ENCODE measurements around the gene IL5RA.
A peak's percentile ranks its signal among the peaks of the same experiment; 100 is the strongest.

The IL5RA gene, protein sequence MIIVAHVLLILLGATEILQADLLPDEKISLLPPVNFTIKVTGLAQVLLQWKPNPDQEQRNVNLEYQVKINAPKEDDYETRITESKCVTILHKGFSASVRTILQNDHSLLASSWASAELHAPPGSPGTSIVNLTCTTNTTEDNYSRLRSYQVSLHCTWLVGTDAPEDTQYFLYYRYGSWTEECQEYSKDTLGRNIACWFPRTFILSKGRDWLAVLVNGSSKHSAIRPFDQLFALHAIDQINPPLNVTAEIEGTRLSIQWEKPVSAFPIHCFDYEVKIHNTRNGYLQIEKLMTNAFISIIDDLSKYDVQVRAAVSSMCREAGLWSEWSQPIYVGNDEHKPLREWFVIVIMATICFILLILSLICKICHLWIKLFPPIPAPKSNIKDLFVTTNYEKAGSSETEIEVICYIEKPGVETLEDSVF

DNA sequence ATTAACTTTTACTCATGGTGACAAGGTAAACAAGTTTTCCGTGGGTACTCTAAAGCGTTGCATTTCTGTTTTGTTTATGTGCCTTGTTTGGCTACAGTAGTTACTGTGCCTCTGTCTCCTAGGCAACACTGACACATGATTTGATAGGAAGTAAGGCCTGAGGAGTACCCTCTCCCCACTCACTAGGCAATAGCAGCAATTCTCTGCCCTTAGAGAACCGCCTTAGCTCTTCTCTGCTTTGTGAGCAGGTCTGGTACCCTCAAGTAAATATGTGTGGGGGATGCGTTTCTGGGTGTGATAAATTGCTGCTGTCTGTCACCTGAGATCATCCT is at the start of gene IL5RA:
IL5RA (minus strand) TSS at position 76 of the 332 bp plus-strand sequence. CDS start 5,390 bp downstream, outside the sequence.
- no peak for DNase-seq

DNA sequence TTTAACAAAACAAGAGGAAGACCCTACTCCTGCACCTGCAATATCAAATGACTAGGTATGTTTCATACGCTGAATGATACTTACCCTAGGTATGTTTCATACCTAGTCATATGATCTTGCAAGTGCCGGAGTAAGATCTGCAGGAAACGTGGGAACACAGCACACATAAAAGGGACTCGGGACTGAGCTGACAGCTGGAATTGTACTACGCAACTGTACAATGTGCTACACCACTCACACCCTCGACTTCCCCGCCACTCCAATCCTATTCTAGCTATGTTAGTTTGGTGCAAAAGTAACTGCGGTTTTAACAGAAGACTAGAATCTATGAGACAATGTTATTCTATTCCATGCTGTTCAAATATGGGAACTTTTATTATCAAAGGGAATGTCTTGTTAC is 47.3 kb upstream of the IL5RA start:
- DNase-seq: no peak

DNA sequence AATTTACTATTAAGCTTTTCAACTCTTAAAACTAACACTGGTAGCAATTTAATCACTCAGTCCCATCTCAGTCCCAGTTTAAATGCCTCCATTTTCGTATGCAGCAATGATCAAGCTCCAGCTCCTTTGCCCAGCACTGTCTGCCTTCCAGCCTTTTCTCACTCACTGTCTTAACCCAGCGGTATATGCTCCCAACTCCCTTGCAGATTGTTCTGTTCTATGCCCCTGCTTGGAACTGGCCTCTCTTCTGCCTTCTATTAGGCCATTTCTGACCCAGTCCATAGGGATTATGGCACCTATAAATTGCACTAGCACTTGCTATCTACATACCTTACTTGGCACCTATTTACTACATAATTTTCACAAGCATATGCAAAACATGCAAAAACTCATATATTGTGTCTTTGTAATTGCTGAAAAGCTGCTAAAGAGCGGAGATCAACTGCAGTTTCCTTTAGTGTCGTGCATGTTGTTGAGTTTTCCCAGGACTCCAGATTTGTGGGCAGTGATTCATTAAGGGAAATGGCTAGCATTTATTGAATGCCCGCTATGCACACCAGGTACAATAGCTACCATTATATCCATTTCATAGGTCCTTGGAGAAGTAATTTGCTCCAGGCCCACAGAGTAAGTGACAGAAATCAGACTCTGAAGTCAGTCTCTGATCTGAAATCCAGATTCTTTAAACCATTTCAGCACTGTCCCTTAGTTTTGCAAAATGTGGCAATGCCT is 44.9 kb upstream of the IL5RA start:
- no peak for DNase-seq

DNA sequence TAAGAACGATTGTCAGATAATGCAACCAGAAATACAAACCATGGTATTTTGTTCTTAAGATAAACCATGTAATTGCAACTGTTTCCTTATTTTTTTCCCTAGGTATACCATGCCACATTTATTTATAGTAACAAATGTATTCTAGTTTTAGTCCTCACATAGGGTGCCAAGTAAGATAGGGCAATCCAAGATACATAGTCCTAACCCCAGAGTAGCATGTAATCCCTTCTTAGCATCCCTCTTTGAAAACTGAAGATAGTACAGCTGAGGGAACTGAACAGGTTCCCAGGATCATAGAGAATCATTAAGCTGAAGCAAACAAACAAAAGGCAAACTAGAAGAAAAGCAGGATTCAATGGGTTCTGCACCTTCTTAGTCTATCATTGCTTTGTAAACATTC is 41.3 kb upstream of the IL5RA start:
- DNase-seq: no peak

DNA sequence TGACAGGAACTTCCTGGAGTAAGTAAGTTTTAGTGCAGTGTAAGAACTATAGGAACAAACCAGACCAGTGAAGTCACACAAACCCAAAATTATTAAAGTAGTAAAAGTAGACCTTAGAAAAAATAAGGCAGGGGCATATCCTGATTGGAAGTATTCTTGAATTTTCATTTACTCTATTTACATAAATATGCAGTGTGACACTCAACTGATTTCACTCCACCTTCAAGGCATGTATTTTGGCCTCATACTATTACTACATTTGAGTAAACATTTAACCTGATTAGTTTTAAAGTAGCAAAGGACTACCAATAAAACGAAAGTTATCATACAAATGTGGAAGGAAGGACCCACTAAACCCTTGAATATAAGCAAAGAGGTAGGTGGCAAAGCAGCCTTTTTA is 39.4 kb upstream of the IL5RA start:
- DNase-seq: no peak

DNA sequence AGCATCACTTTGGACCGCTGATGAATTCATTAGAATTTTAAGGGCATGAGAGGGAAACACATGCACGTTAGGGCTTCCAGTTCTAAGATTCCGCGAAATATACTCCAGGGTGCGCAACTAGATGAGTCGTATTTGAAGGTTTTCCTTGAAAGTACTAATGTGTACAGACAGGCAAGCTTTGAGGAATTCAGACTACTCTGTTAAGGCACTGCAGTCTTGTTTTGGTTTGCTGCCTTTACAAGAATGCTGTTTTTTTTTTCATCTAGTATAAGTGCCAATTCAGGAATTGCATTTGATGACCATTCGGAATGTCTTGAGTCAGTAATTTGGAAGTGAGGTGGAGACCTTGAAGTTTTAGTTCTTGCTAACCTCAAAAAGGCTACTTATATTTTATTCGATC is 35.7 kb upstream of the IL5RA start:
- no peak for DNase-seq

DNA sequence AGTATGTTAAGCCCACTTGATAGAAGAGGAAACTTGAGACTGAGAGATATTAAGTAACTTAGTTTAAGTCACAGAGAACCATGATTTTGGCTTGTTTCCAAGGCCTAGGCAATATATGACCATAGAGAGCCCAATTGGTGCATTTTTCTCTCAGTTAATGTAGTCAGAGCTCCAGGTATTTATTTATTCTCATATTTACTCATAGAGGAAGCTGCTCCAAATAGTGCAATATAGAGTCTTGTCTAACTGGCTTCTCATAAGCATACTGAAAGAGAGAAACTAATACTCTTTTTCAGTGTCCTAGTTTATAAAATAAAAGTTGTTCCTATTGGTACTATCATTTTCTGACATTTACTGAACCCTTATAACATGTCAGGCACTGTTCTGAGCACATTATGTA is 31.8 kb upstream of the IL5RA start:
- no peak for DNase-seq

DNA sequence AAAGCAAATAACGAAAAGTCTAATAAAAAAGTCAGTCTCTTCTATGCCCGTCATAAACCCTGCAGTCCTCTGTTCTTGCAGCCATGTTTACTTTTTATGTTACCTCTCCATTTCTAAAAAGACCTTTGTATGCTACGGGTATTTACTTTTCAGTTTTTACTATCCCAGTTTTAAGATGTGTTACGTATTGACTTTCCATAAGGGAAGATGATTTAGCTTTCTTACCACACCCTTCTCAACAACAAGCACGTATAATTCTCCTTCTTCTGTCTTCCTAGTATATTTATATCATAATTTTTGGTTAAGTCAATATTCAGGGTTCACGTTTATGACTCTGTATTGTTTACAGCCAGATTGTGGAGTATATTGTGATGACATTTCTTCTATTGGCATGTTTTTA is 27.4 kb upstream of the IL5RA start:
- DNase-seq: no peak

DNA sequence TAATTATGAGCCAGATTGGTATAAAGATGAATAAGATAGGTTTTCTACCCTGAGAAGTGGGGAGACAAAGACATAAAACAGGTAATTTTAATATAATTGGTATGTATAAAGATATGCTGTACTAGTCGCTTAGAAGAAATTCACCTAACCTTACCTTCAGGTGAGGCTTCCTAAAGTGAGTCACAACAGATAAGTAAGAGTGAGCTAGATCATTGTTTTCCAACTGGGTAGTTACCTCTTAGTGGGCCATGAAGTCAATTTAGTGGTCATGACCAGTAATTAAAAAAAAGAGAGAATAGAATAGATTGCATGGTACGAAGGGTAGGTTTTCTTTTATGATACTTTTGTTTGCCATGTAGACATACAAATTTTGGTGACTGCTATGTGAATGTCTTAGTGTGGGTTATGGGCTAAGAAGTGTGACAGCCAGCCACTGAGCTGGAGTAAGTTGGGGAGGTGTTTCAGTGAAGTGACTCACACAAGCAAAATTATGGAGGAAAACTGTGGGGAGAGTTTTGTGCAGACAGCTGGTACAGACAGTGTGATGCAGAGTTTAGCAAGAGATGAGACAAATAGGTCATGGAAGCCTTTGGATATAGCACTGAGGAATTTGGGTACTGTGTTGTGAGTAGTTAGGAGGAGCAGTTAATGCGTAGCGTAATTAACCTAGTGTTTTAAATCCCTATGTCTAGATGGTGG is 24.7 kb upstream of the IL5RA start:
- no peak for DNase-seq

DNA sequence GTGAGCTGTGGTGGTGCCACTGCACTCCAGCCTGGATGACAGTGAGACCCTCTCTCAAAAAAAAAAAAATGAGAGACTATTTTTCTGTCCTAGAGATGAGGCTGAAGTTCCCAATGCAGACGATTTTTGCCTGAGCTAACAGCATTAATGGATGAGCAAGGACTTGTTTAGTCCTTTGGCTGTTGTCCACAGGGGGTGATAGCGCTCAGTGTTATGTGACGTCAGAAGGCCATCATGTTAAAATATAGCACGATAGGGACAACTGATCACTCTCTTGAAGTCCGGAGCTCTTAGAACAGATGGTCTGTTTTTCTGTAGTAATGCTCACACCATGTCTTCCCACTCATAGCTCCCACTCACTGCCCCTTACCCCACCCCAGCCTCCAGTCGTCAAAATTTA is 23.3 kb upstream of the IL5RA start:
- DNase-seq: no peak

DNA sequence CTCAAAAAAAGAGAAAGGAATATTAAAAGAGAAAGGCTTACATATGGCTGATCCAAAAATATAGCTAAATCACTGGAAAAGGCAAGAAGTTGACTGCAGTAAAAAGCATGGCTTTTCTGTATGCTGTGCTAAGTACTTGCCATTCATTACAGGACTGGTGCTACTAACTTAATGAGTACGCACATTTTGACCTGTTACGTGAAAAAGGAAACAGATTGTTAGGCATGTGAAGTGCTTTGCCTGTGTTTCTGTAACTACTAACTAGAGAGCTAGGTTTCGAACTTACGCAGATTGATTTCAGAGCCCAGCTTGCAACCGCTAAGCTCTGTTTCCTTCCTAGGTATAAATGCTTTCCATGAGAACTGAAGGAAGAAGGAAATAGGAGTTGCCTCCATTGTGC is 19.4 kb upstream of the IL5RA start:
- DNase-seq: no peak

DNA sequence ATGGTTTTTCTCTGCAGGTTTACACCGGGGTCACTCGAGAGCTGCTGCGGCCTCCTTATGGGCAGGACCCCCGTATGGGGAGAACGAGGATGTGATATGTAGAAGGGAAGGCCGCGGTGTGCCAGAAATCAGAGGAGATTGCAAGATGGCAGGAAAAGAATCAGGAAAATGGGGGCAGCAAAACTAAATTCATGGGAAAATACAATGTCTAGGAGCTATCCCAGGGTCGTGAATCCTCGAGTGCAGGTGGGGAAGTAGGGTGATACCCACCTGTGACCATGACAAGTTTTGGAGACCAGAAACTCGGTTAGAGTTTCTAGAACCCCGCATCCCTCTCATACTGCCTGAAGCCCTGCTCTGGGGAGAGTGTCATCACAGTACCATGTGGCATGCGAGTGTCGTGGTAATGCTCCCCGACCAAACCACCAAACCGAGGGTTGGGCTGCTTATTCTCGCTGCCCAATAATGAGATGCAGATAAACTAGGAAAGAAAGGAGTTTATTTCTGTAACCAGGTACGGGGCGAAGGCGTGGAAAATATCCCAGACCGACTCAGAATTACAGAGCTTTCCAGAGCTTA is 17.3 kb upstream of the IL5RA start:
- DNase-seq: no peak

DNA sequence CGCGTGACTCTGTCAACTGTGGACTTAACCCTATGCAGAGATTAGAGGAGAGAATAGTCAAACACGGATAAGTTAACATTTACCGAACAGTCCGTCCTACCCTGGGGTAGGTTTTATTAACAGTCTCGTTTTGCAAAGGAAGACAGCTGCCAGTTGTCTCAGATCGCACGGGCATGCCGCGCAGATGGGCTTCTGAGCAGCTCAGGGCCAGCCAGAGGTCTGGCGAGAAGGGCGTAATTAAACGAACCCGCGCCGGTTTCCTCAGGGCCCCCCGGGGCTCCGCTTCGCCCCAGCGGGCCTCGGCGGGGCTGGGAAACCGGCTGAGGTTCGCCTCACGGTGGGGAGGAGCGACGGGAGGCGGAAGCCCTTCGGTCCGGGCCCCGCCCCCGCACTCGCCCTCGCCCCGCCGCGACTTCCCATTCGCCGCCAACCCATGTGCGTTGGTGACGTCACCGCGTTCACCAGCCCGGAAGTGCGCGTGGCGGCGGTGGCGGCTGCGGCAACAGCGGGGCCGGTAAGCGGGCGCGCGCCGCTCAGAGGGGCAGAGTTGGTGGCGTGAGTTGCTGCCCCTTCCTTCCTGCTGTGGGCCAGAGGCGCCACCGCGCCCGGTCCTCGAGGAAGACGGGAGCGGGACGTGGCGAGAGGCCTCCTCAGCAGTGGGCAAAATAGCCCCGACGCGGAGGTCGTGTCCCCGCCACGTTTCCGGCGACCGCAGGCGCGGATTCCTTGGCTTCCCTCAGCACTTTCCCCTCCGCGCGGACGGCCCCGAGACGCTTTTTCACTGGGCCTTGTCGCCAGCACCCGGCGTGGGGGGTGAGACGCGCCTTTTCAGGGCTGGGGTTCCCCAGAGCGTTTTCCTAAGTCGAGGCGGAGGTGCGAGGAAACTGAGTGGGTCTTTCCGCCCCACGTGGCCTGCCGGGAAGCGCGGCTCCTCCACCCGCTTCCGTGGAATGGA is 16.6 kb upstream of the IL5RA start, which contains the start of gene TRNT1:
TRNT1 (plus strand) TSS at position 464 of the 955 bp plus-strand sequence. CDS start 2,101 bp downstream, outside the sequence.
- peak; percentile 83 for DNase-seq

DNA sequence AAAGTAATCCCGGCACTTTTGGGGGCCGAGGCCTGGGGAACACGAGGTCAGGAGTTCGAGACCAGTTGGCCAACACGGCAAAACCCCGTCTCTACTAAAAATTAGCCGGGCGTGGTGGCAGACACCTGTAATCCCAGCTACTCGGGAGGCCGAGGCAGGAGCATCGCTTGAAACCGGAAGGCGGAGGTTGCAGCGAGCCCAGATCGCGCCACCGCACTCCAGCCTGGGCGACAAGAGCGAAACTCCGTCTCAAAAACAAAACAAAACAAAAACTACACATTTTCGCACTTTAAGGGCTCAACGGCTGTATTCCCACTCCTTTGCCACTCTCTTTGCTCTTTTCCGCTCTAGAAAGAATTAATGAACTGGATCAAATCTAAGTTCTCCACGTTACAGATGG is 15.8 kb upstream of the IL5RA start:
- no peak for DNase-seq

DNA sequence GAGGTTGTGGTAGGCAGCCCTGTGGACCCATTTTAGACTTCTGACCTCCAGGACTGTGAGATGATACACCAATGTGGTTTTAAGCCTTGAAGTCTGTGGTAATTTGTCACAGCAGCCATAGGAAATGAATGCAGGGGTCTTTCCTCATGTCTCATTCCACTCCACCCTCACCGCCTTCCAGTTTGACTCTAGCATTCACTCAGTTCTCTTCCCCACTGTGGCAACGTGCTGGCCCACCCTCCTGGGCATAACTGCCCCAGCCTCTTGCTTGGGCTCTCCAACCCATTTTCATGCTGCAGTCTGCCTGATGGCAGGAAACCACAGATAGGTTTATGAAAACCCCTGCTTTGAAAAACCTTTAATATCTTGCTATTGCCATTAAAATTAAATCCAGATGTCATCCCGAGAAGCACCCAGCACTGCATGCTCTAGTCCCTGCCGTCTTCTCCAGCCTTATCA is 9.2 kb upstream of the IL5RA start:
- no peak for DNase-seq

DNA sequence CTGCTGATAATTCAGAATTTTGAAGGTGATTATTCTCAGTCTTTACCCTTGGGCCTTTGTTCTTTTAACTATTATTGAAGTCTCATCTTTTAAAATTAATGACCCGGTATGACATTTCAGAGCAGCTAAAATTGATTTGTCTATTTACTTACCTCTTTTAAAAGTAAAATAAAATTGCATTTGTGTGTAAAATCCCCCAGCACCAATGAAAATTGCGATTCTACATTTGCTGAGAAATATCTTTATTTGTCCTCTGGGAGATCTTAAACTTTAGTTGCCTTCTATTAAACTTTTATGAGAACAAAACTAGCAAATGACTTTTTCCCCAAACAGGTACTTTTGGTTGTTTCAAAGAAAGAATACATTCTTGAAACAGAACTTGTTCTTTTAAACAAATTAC is 7.5 kb upstream of the IL5RA start:
- no peak for DNase-seq

DNA sequence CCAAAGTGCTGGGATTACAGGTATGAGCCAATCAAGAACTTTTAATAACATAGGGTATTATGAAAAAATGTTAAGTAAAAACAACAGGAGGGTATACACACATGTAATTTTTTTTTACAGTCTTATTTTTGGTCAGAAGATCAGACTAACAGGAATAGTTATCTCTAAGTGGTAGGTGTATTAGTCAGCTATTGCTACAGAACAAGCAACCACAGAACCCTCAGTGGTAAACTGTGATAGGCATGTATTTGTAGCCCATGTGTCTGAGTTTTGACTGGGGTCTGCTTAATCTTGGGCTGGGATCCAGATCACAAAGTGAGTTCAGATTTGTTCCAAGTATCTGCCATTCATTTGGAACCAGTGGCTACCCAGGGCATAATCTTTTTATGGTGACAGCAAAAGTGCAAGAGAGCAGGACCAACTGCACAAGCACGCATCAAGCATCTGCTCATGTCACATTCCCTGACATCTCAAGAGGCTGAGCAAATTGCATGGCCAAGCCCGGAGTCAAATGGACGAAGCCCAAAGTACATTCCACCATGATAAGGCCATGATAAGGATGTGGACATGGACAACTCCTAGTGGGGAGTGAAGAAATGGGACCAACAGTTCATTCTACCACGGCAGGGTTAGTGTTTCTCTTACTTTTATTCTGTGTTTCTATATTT is 3.0 kb upstream of the IL5RA start:
- no peak for DNase-seq

DNA sequence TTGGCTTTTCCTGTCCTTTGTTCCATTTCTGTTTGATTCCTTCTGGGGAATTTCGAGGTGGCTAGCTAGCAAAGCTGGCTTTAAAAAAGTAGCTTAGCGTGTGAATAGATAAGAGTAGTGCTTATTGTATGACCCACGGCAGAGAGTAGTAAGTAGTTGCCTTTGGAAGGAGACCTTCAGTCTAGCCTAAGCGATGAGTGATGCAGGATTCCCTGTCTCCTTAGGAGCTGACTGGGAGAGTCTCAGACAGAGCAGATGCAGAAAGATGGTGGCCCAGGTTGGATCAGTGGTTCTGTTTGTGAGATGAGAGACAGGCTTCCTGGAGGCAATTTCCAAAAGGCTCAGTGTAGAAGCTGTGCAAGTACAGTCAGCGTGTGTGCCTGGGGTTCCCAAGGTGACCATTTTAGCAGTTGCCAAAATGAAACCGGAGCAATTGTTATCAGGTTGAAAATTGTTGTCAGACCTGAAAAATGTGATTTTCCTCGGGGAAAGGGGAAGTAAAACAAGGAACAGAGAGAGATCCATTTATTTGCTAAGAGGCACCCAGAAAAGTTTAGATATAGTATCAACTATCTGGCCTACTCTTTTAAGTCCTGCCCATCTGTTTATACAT is 681 bp upstream of the IL5RA start:
- DNase-seq: no peak

DNA sequence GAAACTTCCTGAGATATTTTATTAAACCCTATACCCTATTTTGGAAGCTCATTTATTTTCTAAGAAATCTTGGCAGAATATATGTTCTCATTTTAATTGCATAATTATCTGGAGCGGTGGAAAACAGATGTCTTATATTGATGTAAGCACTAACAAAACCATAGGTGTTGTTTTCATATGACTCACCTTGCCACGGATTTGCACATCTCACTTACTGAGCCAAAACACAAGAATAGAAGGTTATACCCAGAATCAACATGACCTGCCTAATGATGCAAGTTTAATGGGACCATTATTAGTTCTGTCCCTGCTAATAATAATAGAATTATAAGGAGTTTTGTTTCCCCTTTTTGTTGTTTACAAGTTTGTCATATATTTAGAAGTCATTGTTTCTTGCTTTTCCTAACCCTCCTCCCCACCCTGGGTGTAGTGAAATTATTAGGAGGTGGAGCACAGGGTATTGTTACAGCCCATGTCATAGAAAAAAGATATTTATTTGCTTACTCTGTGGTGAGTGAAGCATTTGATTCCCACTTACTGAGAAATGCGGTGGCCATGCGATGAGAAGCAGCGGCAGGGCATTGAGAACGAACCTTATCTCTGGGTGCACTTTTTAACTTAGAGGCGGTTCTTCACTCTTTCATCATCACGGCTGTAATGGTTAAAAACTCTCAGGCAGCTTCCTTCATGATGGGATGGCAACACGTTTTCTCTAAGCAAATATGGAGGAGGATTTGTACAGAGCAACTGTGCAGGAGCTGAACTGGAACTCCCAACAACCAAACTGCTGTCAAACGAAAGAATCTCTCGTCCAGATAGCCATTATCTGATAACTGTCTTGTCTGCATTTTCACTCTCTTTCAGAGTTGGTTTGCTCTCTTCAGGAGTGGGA is 521 bp downstream of the IL5RA start:
- DNase-seq: no peak

DNA sequence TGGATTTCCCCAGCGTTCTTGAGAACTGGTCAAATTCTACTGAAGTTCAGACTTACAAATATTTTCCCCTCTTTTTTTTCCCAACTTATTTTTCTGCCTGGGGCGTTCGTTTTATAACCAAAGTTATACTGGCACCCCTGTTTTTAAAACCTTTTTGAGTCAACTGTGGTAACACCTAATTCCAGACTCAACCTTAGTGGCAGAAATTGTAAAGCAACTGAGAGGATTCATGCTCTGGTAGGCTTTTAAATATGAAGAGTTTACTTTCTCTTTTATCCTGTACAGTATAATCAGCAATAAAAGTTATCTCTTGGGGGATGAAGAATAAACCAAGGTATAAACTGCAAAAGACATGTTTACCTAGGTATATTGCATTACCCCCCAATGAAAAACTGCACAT is 2.3 kb downstream of the IL5RA start:
- DNase-seq: no peak

Data from 8988T (cell line).